ENCODE measurements around the gene CSF3.

DNA sequence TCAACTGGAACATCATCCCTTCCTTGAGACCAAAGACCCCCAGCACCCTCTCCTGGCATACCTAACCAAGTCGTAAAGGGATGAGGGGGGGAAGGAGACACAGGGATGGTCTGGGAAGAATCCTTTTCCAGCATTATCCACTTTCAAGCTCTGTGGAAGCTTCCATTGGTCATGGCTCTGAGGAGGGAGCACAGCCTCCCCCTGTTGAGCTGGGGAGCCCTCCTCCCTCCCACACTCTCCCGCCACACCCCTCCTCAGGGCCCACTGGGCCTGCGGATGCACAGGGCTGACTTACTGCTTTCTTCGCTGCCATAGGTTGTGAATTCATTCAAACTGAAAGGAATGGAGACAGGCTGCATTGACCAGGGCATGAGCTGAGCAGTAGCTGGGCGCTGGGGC lies 12.4 kb downstream of the CSF3 start:
- no peak for TF ChIP-seq FOXK2 (IDR thresholded peaks at IDR 0.05)
- no peak for TF ChIP-seq NFRKB (IDR thresholded peaks at IDR 0.05)
